ENCODE measurements around the gene FOXP2. TPM values are rescaled to one million over a fixed set of nuclear protein-coding genes. Genes with fewer than 3 reads are reported as not detected.

FOXP2 gene
- total and polyA plus RNA-seq, 10 of the 15 experiments (the other 5 are each of a cell fraction or from before 2014, with no cell fraction given), result 0.99 to 2.5 (median 1.8) TPM

DNA sequence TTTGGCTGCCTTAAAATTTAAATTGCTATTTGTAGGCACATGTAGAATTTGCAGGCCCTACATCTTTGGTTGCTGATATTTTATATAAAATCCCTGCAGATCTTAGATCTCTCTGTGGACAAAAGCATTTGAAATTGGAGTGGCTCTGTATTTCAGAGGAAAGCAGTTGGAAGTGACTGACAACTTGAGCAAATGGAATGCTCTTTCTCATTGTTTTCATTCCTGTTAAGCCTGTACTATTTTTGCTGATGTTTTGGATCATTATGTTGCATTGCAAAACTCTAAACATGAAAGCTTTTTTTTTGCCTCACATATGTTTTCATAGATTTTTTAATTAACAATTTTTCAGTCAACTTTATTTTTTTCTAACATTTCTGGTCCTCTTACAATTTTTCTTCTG, 256.1 kb downstream of the FOXP2 start:
- FAIRE-seq, result no peak
- in situ Hi-C loops (cut with MboI), result loop anchor here (25.0 kb wide), 1 partner anchor 633 kb away; no protein-coding TSS in a partner anchor
- SMC1A ChIA-PET (ENCODE audit: uncharacterized antibody, unreplicated experiment), result interaction anchor here (1.2 to 1.3 kb wide), 3 partner anchors 11 to 244 kb away, joined by 3 to 7 read pairs (median 3); no protein-coding TSS in a partner anchor

More for the DNA sequence above, 256.1 kb downstream of the FOXP2 start:
- TF ChIP-seq RBBP5 (conservative IDR thresholded peaks at IDR 0.05) (no peak), NBN (IDR thresholded peaks at IDR 0.05) (no peak), TAF1 (IDR thresholded peaks at IDR 0.05; ENCODE audit: borderline replicate concordance, low read depth, low read length) (no peak), TBL1XR1 (IDR thresholded peaks at IDR 0.05; ENCODE audit: low read depth, low read length) (no peak), ATF7 (IDR thresholded peaks at IDR 0.05; ENCODE audit: low read depth) (no peak), FOXK2 (IDR thresholded peaks at IDR 0.05) (no peak), BMI1 (IDR thresholded peaks at IDR 0.05; ENCODE audit: borderline replicate concordance) (no peak), FOS (IDR thresholded peaks at IDR 0.05; ENCODE audit: borderline replicate concordance, extremely low read depth, insufficient read length) (no peak), MYC (IDR thresholded peaks at IDR 0.05; ENCODE audit: insufficient read depth, insufficient read length, insufficient replicate concordance, low read length, severe bottlenecking) (no peak), TCF7 (IDR thresholded peaks at IDR 0.05; ENCODE audit: borderline replicate concordance) (no peak), EZH2 (IDR thresholded peaks at IDR 0.05; ENCODE audit: borderline replicate concordance, control insufficient read depth, low read depth, low read length) (no peak), SRF (IDR thresholded peaks at IDR 0.05; ENCODE audit: low read depth in 2 of 2, low read length in 2 of 2) (no peak)
- TF ChIP-seq, protein P1, sequence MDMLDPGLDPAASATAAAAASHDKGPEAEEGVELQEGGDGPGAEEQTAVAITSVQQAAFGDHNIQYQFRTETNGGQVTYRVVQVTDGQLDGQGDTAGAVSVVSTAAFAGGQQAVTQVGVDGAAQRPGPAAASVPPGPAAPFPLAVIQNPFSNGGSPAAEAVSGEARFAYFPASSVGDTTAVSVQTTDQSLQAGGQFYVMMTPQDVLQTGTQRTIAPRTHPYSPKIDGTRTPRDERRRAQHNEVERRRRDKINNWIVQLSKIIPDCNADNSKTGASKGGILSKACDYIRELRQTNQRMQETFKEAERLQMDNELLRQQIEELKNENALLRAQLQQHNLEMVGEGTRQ (IDR thresholded peaks at IDR 0.05; ENCODE audit: borderline replicate concordance, low read depth, low read length), result no peak
- TF ChIP-seq, protein P2, sequence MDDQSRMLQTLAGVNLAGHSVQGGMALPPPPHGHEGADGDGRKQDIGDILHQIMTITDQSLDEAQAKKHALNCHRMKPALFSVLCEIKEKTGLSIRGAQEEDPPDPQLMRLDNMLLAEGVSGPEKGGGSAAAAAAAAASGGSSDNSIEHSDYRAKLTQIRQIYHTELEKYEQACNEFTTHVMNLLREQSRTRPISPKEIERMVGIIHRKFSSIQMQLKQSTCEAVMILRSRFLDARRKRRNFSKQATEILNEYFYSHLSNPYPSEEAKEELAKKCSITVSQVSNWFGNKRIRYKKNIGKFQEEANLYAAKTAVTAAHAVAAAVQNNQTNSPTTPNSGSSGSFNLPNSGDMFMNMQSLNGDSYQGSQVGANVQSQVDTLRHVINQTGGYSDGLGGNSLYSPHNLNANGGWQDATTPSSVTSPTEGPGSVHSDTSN (IDR thresholded peaks at IDR 0.05; ENCODE audit: insufficient replicate concordance, low read depth, low read length), result no peak
- TF ChIP-seq, protein P3, sequence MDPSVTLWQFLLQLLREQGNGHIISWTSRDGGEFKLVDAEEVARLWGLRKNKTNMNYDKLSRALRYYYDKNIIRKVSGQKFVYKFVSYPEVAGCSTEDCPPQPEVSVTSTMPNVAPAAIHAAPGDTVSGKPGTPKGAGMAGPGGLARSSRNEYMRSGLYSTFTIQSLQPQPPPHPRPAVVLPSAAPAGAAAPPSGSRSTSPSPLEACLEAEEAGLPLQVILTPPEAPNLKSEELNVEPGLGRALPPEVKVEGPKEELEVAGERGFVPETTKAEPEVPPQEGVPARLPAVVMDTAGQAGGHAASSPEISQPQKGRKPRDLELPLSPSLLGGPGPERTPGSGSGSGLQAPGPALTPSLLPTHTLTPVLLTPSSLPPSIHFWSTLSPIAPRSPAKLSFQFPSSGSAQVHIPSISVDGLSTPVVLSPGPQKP (IDR thresholded peaks at IDR 0.05; ENCODE audit: low read depth, low read length), result no peak
- TF ChIP-seq, protein P4, sequence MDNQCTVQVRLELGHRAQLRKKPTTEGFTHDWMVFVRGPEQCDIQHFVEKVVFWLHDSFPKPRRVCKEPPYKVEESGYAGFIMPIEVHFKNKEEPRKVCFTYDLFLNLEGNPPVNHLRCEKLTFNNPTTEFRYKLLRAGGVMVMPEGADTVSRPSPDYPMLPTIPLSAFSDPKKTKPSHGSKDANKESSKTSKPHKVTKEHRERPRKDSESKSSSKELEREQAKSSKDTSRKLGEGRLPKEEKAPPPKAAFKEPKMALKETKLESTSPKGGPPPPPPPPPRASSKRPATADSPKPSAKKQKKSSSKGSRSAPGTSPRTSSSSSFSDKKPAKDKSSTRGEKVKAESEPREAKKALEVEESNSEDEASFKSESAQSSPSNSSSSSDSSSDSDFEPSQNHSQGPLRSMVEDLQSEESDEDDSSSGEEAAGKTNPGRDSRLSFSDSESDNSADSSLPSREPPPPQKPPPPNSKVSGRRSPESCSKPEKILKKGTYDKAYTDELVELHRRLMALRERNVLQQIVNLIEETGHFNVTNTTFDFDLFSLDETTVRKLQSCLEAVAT (IDR thresholded peaks at IDR 0.05), result no peak
- ATAC-seq, result no peak
- H3K4me2 ChIP-seq (ENCODE audit: control insufficient read depth, insufficient read depth), result no peak overlapping the region
- CTCF ChIA-PET, result interaction anchor here (0.9 to 1.2 kb wide), 4 partner anchors 9 to 244 kb away, joined by 3 to 7 read pairs (median 3); no protein-coding TSS in a partner anchor
- H3K27ac ChIP-seq (ENCODE audit: control insufficient read depth, insufficient read depth), result no peak overlapping the region
- POLR2A ChIA-PET, result no interaction called here
- intact Hi-C loops (cut with micrococcal nuclease; ENCODE audit: unreplicated experiment), result no loop called here
- H3K36me3 ChIP-seq (ENCODE audit: control insufficient read depth in 2 of 2, insufficient read depth in 2 of 2, low read length in 1 of 2), result no peaks in the 10 kb centered on the region
- no peak overlapping the region for H3K4me3 ChIP-seq
- H2AFZ ChIP-seq (ENCODE audit: control insufficient read depth, low read depth, low read length), result no peak overlapping the region
- H3K9ac ChIP-seq (ENCODE audit: control insufficient read depth, insufficient read depth, low read length), result no peak overlapping the region
- no peak for DNase-seq (ENCODE audit: low read depth, low spot score)
- H3K9me3 ChIP-seq (replicated peaks; ENCODE audit: control insufficient read depth, insufficient read depth, low read length), result no peaks in the 10 kb centered on the region
- no peaks in the 10 kb centered on the region for H4K20me1 ChIP-seq (ENCODE audit: control insufficient read depth, insufficient read depth)
- RAD21 ChIA-PET (ENCODE audit: unreplicated experiment), result no interaction called here
- H3K79me2 ChIP-seq (ENCODE audit: control insufficient read depth, insufficient read depth, low read length), result no peaks in the 10 kb centered on the region
- no TSS peak for BruUV-seq (replicated peaks)
- no peaks in the 10 kb centered on the region for H3K27me3 ChIP-seq (replicated peaks in 1 of 2; ENCODE audit: control insufficient read depth in 2 of 2, insufficient read depth in 2 of 2, low read length in 1 of 2)
- H3K4me1 ChIP-seq (ENCODE audit: control insufficient read depth, insufficient read depth, low read length), result no peaks in the 10 kb centered on the region

Measured in GM12878 (cell line).